A549 (cell line): Measurements from ENCODE around the gene OGFOD1. TPM values are rescaled to one million over a fixed set of nuclear protein-coding genes. Genes with fewer than 3 reads are reported as not detected.

Experiments
- ATAC-seq, 2 experiments: fragments of 200-7000 bp in 1 of 2; fragments of >200 bp in 1 of 2; cut with Nextera tagmentation in 1 of 2; cut with Tn5 transposase in 1 of 2; 3 replicates each; pipeline versions ENCODE4 v1.8.0 to v1.9.1; 2018 to 2020; ENCODE audit warnings: mild to moderate bottlenecking in 1 of 2, moderate library complexity in 1 of 2
- CTCF ChIA-PET: fragments of 300-600 bp; sonication (Branson Sonifier 250); formaldehyde crosslinking; extraction: SDS; loops from one replicate; lab custom pipeline; 2021; ENCODE audit warnings: antibody characterized with exemption, inconsistent platforms; lab: Yijun Ruan, JAX
- POLR2A ChIA-PET: fragments of 350-600 bp; formaldehyde crosslinking; extraction: SDS; loops from one replicate; lab custom pipeline; 2021; ENCODE audit warnings: antibody characterized with exemption, inconsistent platforms; lab: Yijun Ruan, JAX
- DNase-seq, 2 experiments: peaks; one replicate each; pipeline versions ENCODE4 v3.0.0 to v3.0.0-alpha.2; 2011 to 2016; ENCODE audit warnings: low read depth in 1 of 2, low spot score in 1 of 2
- FAIRE-seq: peaks from 2 replicates; lab custom pipeline; 2011; peaks lifted over from hg19 to GRCh38; lab: Jason Lieb, UNC
- H3K27ac ChIP-seq, 2 experiments: fragments of >200 bp; sonication (Bioruptor Twin); formaldehyde crosslinking; 3 replicates each; pipeline ENCODE4 v1.5.1; 2016 to 2017
- H3K4me1 ChIP-seq: fragments of >200 bp; sonication (Bioruptor Twin); formaldehyde crosslinking; 3 replicates; pipeline ENCODE4 v1.6.1; 2016
- H3K4me2 ChIP-seq: fragments of >200 bp; sonication (Bioruptor Twin); formaldehyde crosslinking; 3 replicates; pipeline ENCODE4 v1.6.1; 2016
- H3K4me3 ChIP-seq: fragments of >200 bp; sonication (Bioruptor Twin); formaldehyde crosslinking; 3 replicates; pipeline ENCODE4 v1.5.1; 2016
- H3K9me3 ChIP-seq: fragments of >200 bp; sonication (Bioruptor Twin); formaldehyde crosslinking; 3 replicates; pipeline ENCODE4 v1.6.1; 2016
- CEBPB ChIP-seq, 2 experiments: fragments of >200 bp in 1 of 2; sonication (Bioruptor Twin) in 1 of 2; formaldehyde crosslinking in 1 of 2; IDR thresholded peaks; 2 replicates each; pipeline ENCODE4 v1.6.1; 2012 to 2016
- E2F6 ChIP-seq: IDR thresholded peaks from 2 replicates; pipeline ENCODE4 v1.6.1; 2012; ENCODE audit warnings: low read depth, borderline replicate concordance
- EHMT2 ChIP-seq: fragments of 200-600 bp; sonication (generic); IDR thresholded peaks from 2 replicates; pipeline ENCODE4 v1.6.1; 2016; ENCODE audit warnings: antibody characterized with exemption, low read depth, mild to moderate bottlenecking, moderate library complexity
- FOSL2 ChIP-seq, 2 experiments: fragments of 450-650 bp in 1 of 2; fragments of >200 bp in 1 of 2; sonication (Bioruptor Twin) in 1 of 2; formaldehyde crosslinking; IDR thresholded peaks; 2 replicates each; pipeline versions ENCODE4 v1.5.0 to v1.6.1; 2016 to 2020; ENCODE audit warnings: mild to moderate bottlenecking in 1 of 2, moderate library complexity in 1 of 2
- HOXB13 ChIP-seq: fragments of 250-450 bp; sonication (Bioruptor Pico); IDR thresholded peaks from 2 replicates; pipeline ENCODE4 v1.5.0; 2020; ENCODE audit warnings: low read depth, mild to moderate bottlenecking, moderate library complexity
- HOXB5 ChIP-seq: fragments of 250-450 bp; sonication (Bioruptor Pico); IDR thresholded peaks from 2 replicates; pipeline ENCODE4 v1.5.0; 2020; ENCODE audit warnings: mild to moderate bottlenecking, moderate library complexity
- JUNB ChIP-seq: fragments of >200 bp; sonication (Bioruptor Twin); formaldehyde crosslinking; IDR thresholded peaks from 2 replicates; pipeline ENCODE4 v1.6.1; 2016
- KDM1A ChIP-seq: fragments of 200-600 bp; sonication (generic); IDR thresholded peaks from 2 replicates; pipeline ENCODE4 v1.6.1; 2016; ENCODE audit warnings: low read depth, mild to moderate bottlenecking
- KDM5A ChIP-seq: fragments of 200-600 bp; sonication (generic); IDR thresholded peaks from 2 replicates; pipeline ENCODE4 v1.6.1; 2016; ENCODE audit warnings: antibody characterized with exemption, mild to moderate bottlenecking
- MAFK ChIP-seq: fragments of 450-650 bp; IDR thresholded peaks from 2 replicates; pipeline ENCODE4 v1.6.1; 2014; ENCODE audit not compliant: partially characterized antibody
- MYC ChIP-seq: IDR thresholded peaks from 2 replicates; pipeline ENCODE4 v1.6.1; 2012; ENCODE audit warnings: mild to moderate bottlenecking, inconsistent platforms, low read length, improper control_type of control experiment, borderline replicate concordance
- PHF8 ChIP-seq: fragments of 200-600 bp; sonication (generic); IDR thresholded peaks from 2 replicates; pipeline ENCODE4 v1.6.1; 2016; ENCODE audit warnings: low read depth, mild to moderate bottlenecking, antibody characterized with exemption, moderate library complexity, borderline replicate concordance
- POLR2A ChIP-seq: IDR thresholded peaks from 2 replicates; pipeline ENCODE4 v1.6.1; 2012; ENCODE audit warnings: mild to moderate bottlenecking, low read length
- POLR2AphosphoS2 ChIP-seq: conservative IDR thresholded peaks from 2 replicates; pipeline ENCODE4 v1.6.1; 2012; ENCODE audit warnings: low read length, improper control_type of control experiment, inconsistent platforms
- RARB ChIP-seq: fragments of 250-450 bp; sonication (Bioruptor Pico); IDR thresholded peaks from 2 replicates; pipeline ENCODE4 v1.8.0; 2021; ENCODE audit warnings: mild to moderate bottlenecking, moderate library complexity
- RNF2 ChIP-seq: fragments of 200-600 bp; sonication (generic); IDR thresholded peaks from 2 replicates; pipeline ENCODE4 v1.6.1; 2016; ENCODE audit warnings: low read depth, mild to moderate bottlenecking, antibody characterized with exemption, moderate library complexity, borderline replicate concordance
- TFCP2L1 ChIP-seq: fragments of 250-450 bp; sonication (Bioruptor Pico); IDR thresholded peaks from 2 replicates; pipeline ENCODE4 v1.5.0; 2021; ENCODE audit warnings: mild to moderate bottlenecking
- TP53 ChIP-seq: fragments of 250-450 bp; sonication (Bioruptor Pico); IDR thresholded peaks from 2 replicates; pipeline ENCODE4 v1.5.0; 2021; ENCODE audit warnings: mild to moderate bottlenecking, moderate library complexity
- ZNF302 ChIP-seq: fragments of 250-450 bp; sonication (Bioruptor Pico); IDR thresholded peaks from 2 replicates; pipeline ENCODE4 v1.9.0; 2021; ENCODE audit warnings: inconsistent platforms, mild to moderate bottlenecking, moderate library complexity
- WGBS: methylation state at CpG from one replicate; pipeline ENCODE4 v1.1.6; 2017; ENCODE audit errors: missing lambda C conversion rate; 5-methylcytosine and 5-hydroxymethylcytosine counted together
- polyA plus RNA-seq, 4 experiments: library from polyadenylated mRNA; depleted of rRNA in 3 of 4; stranded (reverse); fragments of >200 nt; fragmentation: RNase III in 1 of 4; extraction: RNeasy Plus Mini Kit Qiagen cat#74134 plus additional on column Dnase treatment in 1 of 4; gene quantifications; 2 replicates in 3 of 4; 3 replicates in 1 of 4; pipeline ENCODE4 v1.2.3, GENCODE V29; 2011 to 2017
- TF ChIP-seq, protein P1 (sequence below): fragments of >200 bp; sonication (Bioruptor Twin); formaldehyde crosslinking; IDR thresholded peaks from 3 replicates; pipeline ENCODE4 v1.5.1; 2016

The OGFOD1 gene
- polyA plus RNA-seq, 2 of the 4 experiments (the other 2 are of a cell fraction): 71.6 to 94.1 TPM

- Histone ChIP-seq H3K4me2 (peak overlapping the region; percentile 96), H3K4me1 (peaks cover 36% of the 10 kb centered on the region), H3K4me3 (peak overlapping the region; percentile 74), H3K9me3 (no peaks in the 10 kb centered on the region), H3K27ac (peak overlapping the region; percentile 81 to 93)
- FAIRE-seq: no peak
- CTCF ChIA-PET: interaction anchor here (1.2 to 1.6 kb wide), 2 partner anchors 30 to 252 kb away, joined by 3 to 4 read pairs; no protein-coding TSS in a partner anchor
- WGBS: 16% methylated on average over 18 of the region's 18 CpGs
- peak in 1 of 2 experiments; percentile 5 for DNase-seq
- peak in 1 of 2 experiments; percentile 21; a peak in 3 of 6 replicates for ATAC-seq
- POLR2A ChIA-PET: interaction anchor here (0.6 to 1.4 kb wide), 13 partner anchors 10 to 232 kb away, joined by 3 to 11 read pairs (median 4); partner anchors contain the start of genes MT1X and MT2A
- TF ChIP-seq JUNB (no peak), EHMT2 (no peak), RARB (no peak), MYC (no peak), POLR2AphosphoS2 (no peak), HOXB5 (no peak), TP53 (CRISPR knock-in tag) (no peak), PHF8 (no peak), TFCP2L1 (CRISPR knock-in tag) (no peak), MAFK (no peak), ZNF302 (CRISPR knock-in tag) (no peak), CEBPB (IDR thresholded peaks at IDR 0.05) (no peak), RNF2 (no peak), POLR2A (no peak)
- TF ChIP-seq, protein P1, sequence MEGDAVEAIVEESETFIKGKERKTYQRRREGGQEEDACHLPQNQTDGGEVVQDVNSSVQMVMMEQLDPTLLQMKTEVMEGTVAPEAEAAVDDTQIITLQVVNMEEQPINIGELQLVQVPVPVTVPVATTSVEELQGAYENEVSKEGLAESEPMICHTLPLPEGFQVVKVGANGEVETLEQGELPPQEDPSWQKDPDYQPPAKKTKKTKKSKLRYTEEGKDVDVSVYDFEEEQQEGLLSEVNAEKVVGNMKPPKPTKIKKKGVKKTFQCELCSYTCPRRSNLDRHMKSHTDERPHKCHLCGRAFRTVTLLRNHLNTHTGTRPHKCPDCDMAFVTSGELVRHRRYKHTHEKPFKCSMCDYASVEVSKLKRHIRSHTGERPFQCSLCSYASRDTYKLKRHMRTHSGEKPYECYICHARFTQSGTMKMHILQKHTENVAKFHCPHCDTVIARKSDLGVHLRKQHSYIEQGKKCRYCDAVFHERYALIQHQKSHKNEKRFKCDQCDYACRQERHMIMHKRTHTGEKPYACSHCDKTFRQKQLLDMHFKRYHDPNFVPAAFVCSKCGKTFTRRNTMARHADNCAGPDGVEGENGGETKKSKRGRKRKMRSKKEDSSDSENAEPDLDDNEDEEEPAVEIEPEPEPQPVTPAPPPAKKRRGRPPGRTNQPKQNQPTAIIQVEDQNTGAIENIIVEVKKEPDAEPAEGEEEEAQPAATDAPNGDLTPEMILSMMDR: no peak
Observed at GRCh38 chr16:56450275-56450985, 924 bp upstream of the OGFOD1 start.

DNA sequence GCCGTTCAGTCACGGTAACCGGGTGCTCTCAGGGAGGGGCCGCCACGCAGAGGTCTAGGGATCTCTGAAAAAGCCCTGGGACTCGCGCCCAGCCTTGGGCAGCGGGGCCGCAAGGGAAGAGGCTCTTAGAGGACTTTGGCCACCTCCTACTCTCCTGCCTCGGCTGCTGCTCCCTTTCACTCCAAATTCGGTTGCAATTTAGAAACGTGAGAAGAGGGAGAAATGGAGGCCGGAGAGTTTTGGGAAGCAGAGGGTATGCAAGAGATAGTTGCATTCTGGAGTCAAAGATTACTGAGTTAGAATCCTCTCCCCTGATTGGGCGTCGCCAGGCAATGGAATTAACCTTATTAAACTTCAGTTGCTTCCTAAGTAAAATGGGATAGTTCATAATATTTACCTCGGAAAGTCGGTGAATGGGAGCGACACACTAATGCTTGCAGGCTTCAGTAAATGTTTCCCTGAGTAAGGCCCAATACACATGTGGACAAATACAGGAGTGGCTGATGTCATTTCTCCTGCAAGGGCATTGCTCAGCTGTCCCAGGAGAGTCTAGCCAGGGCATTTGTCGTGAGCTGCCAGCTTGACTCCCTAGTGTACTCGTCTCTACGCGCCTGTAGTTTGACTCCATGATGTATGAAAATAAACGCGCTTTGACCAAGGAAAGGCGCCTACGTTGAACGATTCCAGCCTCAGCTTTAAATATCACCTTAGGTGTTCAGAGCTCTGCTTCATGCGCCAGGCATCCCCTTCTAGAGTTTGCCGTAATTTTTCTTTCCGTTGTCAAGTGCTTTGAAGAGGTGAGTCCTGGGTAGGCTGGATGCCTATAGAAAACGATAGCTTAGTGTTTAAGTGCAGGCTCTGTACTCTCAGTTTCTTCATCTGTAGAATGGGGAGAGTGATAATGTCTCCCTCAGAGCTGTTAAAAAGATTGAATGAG lies 667 bp downstream of the OGFOD1 start:
- H3K27ac ChIP-seq: peak overlapping the region; percentile 80 to 90
- peak; percentile 70 for ATAC-seq
- peak; percentile 11 to 35 for DNase-seq
- TF ChIP-seq E2F6: no peak
- peak; percentile 61; the same call in 1 of the 2 replicates for TF ChIP-seq KDM1A
- peak; percentile 15; the same call in 1 of the 2 replicates for TF ChIP-seq PHF8
- TF ChIP-seq, all 56 proteins: peak for 2
- Histone ChIP-seq H3K9me3 (no peaks in the 10 kb centered on the region), H3K4me3 (peak overlapping the region; percentile 74), H3K4me2 (peak overlapping the region; percentile 84), H3K4me1 (peaks cover 36% of the 10 kb centered on the region)
- 20% methylated on average over 31 of the region's 31 CpGs for WGBS
- no peak for FAIRE-seq
- ChIA-PET CTCF (interaction anchor here (1.0 to 1.2 kb wide), 2 partner anchors 15 to 32 kb away, joined by 3 to 5 read pairs; no protein-coding TSS in a partner anchor), POLR2A (interaction anchor here (1.0 to 1.4 kb wide), 11 partner anchors 8 to 230 kb away, joined by 3 to 11 read pairs (median 5); partner anchors contain the start of genes MT1X and MT2A)

- no peaks in the 10 kb centered on the region for H3K9me3 ChIP-seq
- ATAC-seq (no peak), FAIRE-seq (no peak), DNase-seq (no peak)
- H3K27ac ChIP-seq: no peak overlapping the region
- no peak overlapping the region for H3K4me2 ChIP-seq
- peaks cover 3% of the 10 kb centered on the region; the same call in 2 of the 3 replicates for H3K4me1 ChIP-seq
- 95% methylated on average over 6 of the region's 6 CpGs for WGBS
- CTCF ChIA-PET: no interaction called here
- POLR2A ChIA-PET: no interaction called here
- H3K4me3 ChIP-seq: no peak overlapping the region
- TF ChIP-seq FOSL2 (IDR thresholded peaks at IDR 0.05) (no peak), FOSL2 (CRISPR knock-in tag; IDR thresholded peaks at IDR 0.05) (no peak), POLR2A (no peak), KDM5A (no peak), HOXB13 (CRISPR knock-in tag) (no peak), EHMT2 (no peak)
Observed at GRCh38 chr16:56457927-56458470, 6.6 kb downstream of the OGFOD1 start.
